GM10847 (cell line): Measurements from ENCODE around the gene FAM83B.

Experiments
- POLR2A ChIP-seq: IDR thresholded peaks from 2 replicates; pipeline ENCODE4 v1.6.1; 2011; ENCODE audit not compliant: insufficient read length; ENCODE audit errors: extremely low read depth

Gene FAM83B

GRCh38 chr6:54907355-54907754 is 60.8 kb downstream of the FAM83B start:
- TF ChIP-seq POLR2A: no peak

DNA sequence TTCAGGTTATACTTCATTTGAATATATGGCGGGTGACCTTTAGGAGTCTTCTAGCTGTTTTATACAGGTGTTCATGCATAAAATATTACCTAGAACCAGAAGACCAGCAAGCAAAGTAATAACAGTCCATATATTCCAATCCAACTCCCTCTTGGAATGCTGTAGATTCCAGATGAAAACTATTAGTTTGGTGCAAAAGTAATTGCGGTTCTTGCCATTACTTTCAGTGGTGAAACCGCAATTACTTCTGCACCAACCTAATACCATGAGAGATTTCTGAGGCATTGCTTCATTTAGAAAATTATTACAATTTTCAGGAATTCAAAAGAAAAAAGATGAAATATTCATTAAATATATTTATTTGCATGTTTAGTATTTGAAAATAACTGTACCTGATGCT is 62.6 kb downstream of the FAM83B start:
- TF ChIP-seq POLR2A: no peak

- no peak for TF ChIP-seq POLR2A
Observed at GRCh38 chr6:54910431-54910884, 63.9 kb downstream of the FAM83B start.

GRCh38 chr6:54910921-54911320 is 64.3 kb downstream of the FAM83B start:
- TF ChIP-seq POLR2A: no peak

- no peak for TF ChIP-seq POLR2A
Observed at GRCh38 chr6:54913211-54913610, 66.6 kb downstream of the FAM83B start.

GRCh38 chr6:54916858-54917257 is 70.3 kb downstream of the FAM83B start:
- no peak for TF ChIP-seq POLR2A

DNA sequence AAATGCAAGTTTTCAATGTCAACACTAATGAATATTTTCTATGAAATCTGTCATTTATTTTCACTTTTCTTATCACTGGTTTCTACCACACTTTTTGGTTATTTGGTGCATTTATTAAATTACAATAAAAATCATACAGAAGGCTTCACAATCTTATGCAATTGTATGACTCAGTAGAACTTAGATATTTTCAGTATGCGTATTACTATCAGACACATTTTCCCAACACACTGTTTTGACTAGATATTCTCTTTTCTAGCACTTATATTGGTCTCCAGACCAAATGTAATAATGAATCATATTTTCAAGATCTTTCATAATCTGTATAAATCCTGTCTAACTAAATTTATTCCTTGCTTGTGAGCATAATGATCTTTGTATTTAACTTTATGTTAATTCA is 74.1 kb downstream of the FAM83B start:
- no peak for TF ChIP-seq POLR2A

DNA sequence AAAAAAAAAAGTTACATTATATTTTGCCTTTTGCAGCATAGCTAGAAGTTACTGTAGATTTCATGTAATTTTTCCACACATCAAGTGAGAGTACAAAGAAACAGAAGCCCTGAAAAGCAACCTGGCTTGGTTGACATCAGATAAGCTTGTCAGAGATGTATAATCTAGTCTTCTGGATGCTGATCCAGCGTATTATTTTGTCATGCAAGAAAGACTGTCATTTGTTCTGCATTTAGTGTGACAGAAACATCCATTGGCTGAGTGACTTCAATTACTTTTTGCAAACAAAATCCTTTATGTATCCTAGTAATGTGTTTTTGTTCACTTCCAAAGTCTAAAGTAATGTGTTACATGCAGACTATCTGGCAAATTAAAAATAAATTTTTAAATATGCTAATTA is 75.3 kb downstream of the FAM83B start:
- TF ChIP-seq POLR2A: no peak

GRCh38 chr6:54929245-54929909 is 82.8 kb downstream of the FAM83B start:
- TF ChIP-seq POLR2A: no peak

DNA sequence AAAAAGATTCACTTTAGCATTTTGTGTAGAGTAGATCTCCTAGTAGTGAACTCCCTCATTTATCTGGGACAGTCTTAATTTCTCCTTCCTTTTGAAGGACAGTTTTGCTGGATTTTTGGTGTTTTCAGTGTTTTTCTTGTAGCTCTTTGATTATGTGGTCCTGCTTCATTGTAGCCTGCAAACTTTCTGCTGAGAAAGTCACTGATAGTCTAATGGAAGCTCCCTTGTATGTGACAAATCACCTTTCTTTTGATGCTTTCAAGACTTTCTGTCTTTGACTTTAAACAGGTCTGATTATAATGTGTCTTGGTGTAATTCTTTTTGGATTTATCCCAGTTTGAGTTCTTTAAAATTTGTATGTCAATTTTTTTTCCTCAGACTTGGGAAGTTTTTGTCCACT is 86.1 kb downstream of the FAM83B start:
- no peak for TF ChIP-seq POLR2A

GRCh38 chr6:54935739-54936138 is 89.2 kb downstream of the FAM83B start:
- no peak for TF ChIP-seq POLR2A

- TF ChIP-seq POLR2A: no peak
Observed at GRCh38 chr6:54937371-54937770, 90.8 kb downstream of the FAM83B start.

GRCh38 chr6:54957698-54958097 is 111.1 kb downstream of the FAM83B start:
- TF ChIP-seq POLR2A: no peak

- TF ChIP-seq POLR2A: no peak
Observed at GRCh38 chr6:54958446-54958845, 111.9 kb downstream of the FAM83B start.

DNA sequence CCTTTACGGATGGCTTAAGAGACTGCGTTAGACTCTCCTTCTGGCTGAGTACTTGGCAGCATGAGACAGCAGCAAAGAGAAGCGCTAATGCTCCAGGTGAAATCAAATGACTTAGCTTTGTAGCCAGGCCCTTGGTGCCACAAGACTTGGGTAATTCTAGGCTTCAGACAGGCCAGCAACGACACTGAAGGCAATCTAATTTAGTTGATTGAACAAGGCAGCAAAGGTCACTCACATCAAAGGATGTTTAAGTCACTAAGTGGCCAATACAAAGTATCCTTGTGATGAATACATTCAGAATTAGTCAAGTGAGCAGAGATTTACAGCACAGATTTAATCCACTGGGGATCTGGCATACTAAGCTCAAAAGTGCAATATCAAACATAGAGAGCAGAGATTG is 113.2 kb downstream of the FAM83B start:
- no peak for TF ChIP-seq POLR2A

DNA sequence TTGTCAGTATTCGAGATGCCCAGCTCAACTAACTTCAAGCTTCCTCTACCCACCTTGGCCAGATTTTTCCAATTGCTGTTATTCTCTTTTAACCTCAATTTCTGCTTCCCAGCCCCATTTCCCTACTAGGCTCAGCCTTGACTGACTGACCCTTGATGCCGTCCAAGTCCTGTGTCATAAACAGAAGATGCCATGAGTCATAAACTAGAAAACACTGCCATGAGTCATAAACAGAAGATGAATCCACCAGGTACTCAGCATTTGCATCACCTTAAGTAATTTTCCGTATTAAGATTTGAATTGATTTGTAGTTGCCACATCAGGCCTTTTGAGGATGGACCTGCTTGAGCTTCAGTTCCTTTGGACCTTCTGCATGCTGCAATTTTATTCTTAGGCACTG is 123.8 kb downstream of the FAM83B start:
- TF ChIP-seq POLR2A: no peak

GRCh38 chr6:54971825-54972224 is 125.3 kb downstream of the FAM83B start:
- no peak for TF ChIP-seq POLR2A

DNA sequence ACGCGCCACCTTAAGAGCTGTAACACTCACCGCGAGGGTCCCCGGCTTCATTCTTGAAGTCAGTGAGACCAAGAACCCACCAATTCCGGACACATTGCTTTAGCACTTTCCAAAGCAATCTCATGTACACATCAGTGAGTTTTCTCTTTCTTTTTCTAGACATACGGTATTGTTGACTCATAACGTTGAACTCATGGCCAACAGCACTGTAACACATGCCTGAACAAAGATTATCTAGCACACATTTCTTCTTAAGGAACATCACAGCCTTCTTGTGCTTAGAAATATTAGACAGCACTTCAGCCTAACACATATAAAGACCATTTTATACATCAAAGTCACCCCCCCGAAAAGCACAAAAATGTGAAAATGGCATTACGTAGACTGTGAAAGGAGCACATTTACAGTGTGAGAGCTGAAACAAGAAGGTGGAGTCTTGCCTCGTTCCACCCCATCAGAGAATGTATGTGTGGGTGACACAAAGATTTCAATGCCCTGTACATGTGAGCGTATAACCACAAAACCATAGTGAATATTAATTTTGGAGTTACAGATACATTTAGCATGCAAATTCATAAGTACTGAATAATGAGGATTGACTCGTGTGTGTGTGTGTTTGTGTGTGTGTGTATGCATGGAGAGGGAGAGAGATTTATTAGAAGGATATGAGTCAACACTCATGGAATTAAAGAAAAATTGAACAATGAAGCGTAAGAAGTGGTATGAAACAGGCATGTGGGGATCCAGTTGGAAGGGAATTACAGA is 134.1 kb downstream of the FAM83B start:
- no peak for TF ChIP-seq POLR2A

GRCh38 chr6:54981276-54981609 is 134.7 kb downstream of the FAM83B start:
- no peak for TF ChIP-seq POLR2A
